Loucy (cell line): Measurements from ENCODE around the gene KDM4C.

Experiments used
- H2AFZ ChIP-seq: fragments of 200-600 bp; sonication (generic); 2 replicates; pipeline ENCODE4 v1.6.0; 2016; ENCODE audit warnings: antibody characterized with exemption, mild to moderate bottlenecking, low read length, moderate library complexity
- H3F3A ChIP-seq: fragments of 200-600 bp; 2 replicates; pipeline ENCODE4 v1.6.0; 2016; ENCODE audit warnings: antibody characterized with exemption, low read depth, mild to moderate bottlenecking
- H3K27me3 ChIP-seq: fragments of 200-600 bp; sonication (generic); 2 replicates; pipeline ENCODE4 v1.6.1; 2014; ENCODE audit warnings: low read length, mild to moderate bottlenecking; ENCODE audit not compliant: insufficient read depth, poor library complexity, severe bottlenecking
- H3K36me3 ChIP-seq: fragments of 200-600 bp; sonication (generic); 2 replicates; pipeline ENCODE4 v1.6.1; 2016; ENCODE audit warnings: low read length; ENCODE audit not compliant: insufficient read depth
- H3K4me1 ChIP-seq: fragments of 200-600 bp; sonication (generic); 2 replicates; pipeline ENCODE4 v1.5.1; 2014; ENCODE audit warnings: low read length, mild to moderate bottlenecking; ENCODE audit not compliant: insufficient read depth, poor library complexity, severe bottlenecking
- H3K4me2 ChIP-seq: fragments of 200-600 bp; sonication (generic); 2 replicates; pipeline ENCODE4 v1.6.0; 2014; ENCODE audit warnings: antibody characterized with exemption, low read length, low read depth, mild to moderate bottlenecking; ENCODE audit not compliant: poor library complexity, severe bottlenecking
- H3K4me3 ChIP-seq: fragments of 200-600 bp; sonication (generic); 2 replicates; pipeline ENCODE4 v1.5.1; 2014; ENCODE audit warnings: low read length, mild to moderate bottlenecking, mixed read lengths; ENCODE audit not compliant: poor library complexity, severe bottlenecking
- H3K79me2 ChIP-seq: fragments of 200-600 bp; sonication (generic); 2 replicates; pipeline ENCODE4 v1.6.1; 2014; ENCODE audit warnings: low read length; ENCODE audit not compliant: insufficient read depth
- H3K9ac ChIP-seq: fragments of 200-600 bp; sonication (generic); 2 replicates; pipeline ENCODE4 v1.6.0; 2014; ENCODE audit warnings: mild to moderate bottlenecking, low read depth, low read length, moderate library complexity; ENCODE audit not compliant: poor library complexity, severe bottlenecking
- H3K9me2 ChIP-seq: fragments of 200-600 bp; sonication (generic); replicated peaks from 2 replicates; pipeline ENCODE4 v1.6.1; 2016; ENCODE audit warnings: low read depth, low read length, mixed read lengths
- H3K9me3 ChIP-seq: fragments of 200-600 bp; sonication (generic); 2 replicates; pipeline ENCODE4 v1.6.1; 2014; ENCODE audit warnings: mild to moderate bottlenecking, antibody characterized with exemption, low read length, low read depth; ENCODE audit not compliant: insufficient read depth
- H4K20me1 ChIP-seq: fragments of 200-600 bp; sonication (generic); 2 replicates; pipeline ENCODE4 v1.6.0; 2014; ENCODE audit warnings: antibody characterized with exemption, low read length, mild to moderate bottlenecking; ENCODE audit not compliant: insufficient read depth, poor library complexity, severe bottlenecking
- CTCF ChIP-seq: fragments of 200-600 bp; sonication (generic); conservative IDR thresholded peaks from 2 replicates; pipeline ENCODE4 v1.5.1; 2014; ENCODE audit warnings: mild to moderate bottlenecking, antibody characterized with exemption, low read length
- EZH2phosphoT487 ChIP-seq: fragments of 200-600 bp; IDR thresholded peaks from 2 replicates; pipeline ENCODE4 v1.6.1; 2018; ENCODE audit warnings: antibody characterized with exemption, mild to moderate bottlenecking, moderate library complexity, borderline replicate concordance

The KDM4C gene

GRCh38 chr9:6942406-6942805 lies 184.6 kb downstream of the KDM4C start:
- peaks cover 5% of the 10 kb centered on the region; the same call in 1 of the 2 replicates for H3K36me3 ChIP-seq
- TF ChIP-seq CTCF (no peak), EZH2phosphoT487 (no peak)
- H4K20me1 ChIP-seq: no peaks in the 10 kb centered on the region
- H3F3A ChIP-seq: no peaks in the 10 kb centered on the region
- H3K9ac ChIP-seq: no peak overlapping the region
- H3K79me2 ChIP-seq: no peaks in the 10 kb centered on the region
- no peak overlapping the region for H2AFZ ChIP-seq
- no peak overlapping the region for H3K4me3 ChIP-seq
- H3K4me1 ChIP-seq: peaks cover 5% of the 10 kb centered on the region
- no peaks in the 10 kb centered on the region for H3K9me3 ChIP-seq
- no peak overlapping the region for H3K4me2 ChIP-seq
- H3K27me3 ChIP-seq: no peaks in the 10 kb centered on the region
- no peaks in the 10 kb centered on the region for H3K9me2 ChIP-seq

- no peak overlapping the region for H2AFZ ChIP-seq
- no peaks in the 10 kb centered on the region for H3F3A ChIP-seq
- no peaks in the 10 kb centered on the region for H3K79me2 ChIP-seq
- H3K9me2 ChIP-seq: no peaks in the 10 kb centered on the region
- no peak overlapping the region for H3K4me3 ChIP-seq
- peaks cover 5% of the 10 kb centered on the region for H3K4me1 ChIP-seq
- H3K9me3 ChIP-seq: no peaks in the 10 kb centered on the region
- no peak overlapping the region for H3K9ac ChIP-seq
- no peaks in the 10 kb centered on the region for H3K27me3 ChIP-seq
- H4K20me1 ChIP-seq: no peaks in the 10 kb centered on the region
- H3K36me3 ChIP-seq: peaks cover 5% of the 10 kb centered on the region; the same call in 1 of the 2 replicates
- H3K4me2 ChIP-seq: no peak overlapping the region
- no peak for TF ChIP-seq CTCF
- no peak for TF ChIP-seq EZH2phosphoT487
These were observed 185.5 kb downstream of the KDM4C start for GRCh38 chr9:6943293-6943692.

GRCh38 chr9:6944093-6944551 lies 186.3 kb downstream of the KDM4C start:
- H3K79me2 ChIP-seq: no peaks in the 10 kb centered on the region
- H3K9ac ChIP-seq: no peak overlapping the region
- peaks cover 5% of the 10 kb centered on the region for H3K4me1 ChIP-seq
- no peaks in the 10 kb centered on the region for H4K20me1 ChIP-seq
- no peak overlapping the region for H2AFZ ChIP-seq
- H3F3A ChIP-seq: no peaks in the 10 kb centered on the region
- no peaks in the 10 kb centered on the region for H3K9me2 ChIP-seq
- no peak overlapping the region for H3K4me2 ChIP-seq
- no peak for TF ChIP-seq EZH2phosphoT487
- peak; percentile 49; the same call in 1 of the 2 replicates for TF ChIP-seq CTCF
- H3K4me3 ChIP-seq: no peak overlapping the region
- H3K36me3 ChIP-seq: peaks cover 5% of the 10 kb centered on the region; the same call in 1 of the 2 replicates
- no peaks in the 10 kb centered on the region for H3K27me3 ChIP-seq
- H3K9me3 ChIP-seq: no peaks in the 10 kb centered on the region
